SU-DHL-6 (cell line): ENCODE measurements around the gene FAM163A.

Source experiments
- EZH2phosphoT487 ChIP-seq: fragments of 200-600 bp; sonication (generic), shearing (Covaris generic); conservative IDR thresholded peaks from 2 replicates; pipeline ENCODE4 v1.6.1; 2018; ENCODE audit warnings: mild to moderate bottlenecking, antibody characterized with exemption, low read length, moderate library complexity, mixed read lengths
- TF ChIP-seq, protein P1 (sequence below): fragments of 200-600 bp; sonication (generic); IDR thresholded peaks from one replicate; pipeline ENCODE4 v1.5.1; 2017; ENCODE audit warnings: antibody characterized with exemption, mild to moderate bottlenecking, low read length, moderate library complexity; ENCODE audit not compliant: insufficient read depth, poor library complexity, severe bottlenecking

DNA sequence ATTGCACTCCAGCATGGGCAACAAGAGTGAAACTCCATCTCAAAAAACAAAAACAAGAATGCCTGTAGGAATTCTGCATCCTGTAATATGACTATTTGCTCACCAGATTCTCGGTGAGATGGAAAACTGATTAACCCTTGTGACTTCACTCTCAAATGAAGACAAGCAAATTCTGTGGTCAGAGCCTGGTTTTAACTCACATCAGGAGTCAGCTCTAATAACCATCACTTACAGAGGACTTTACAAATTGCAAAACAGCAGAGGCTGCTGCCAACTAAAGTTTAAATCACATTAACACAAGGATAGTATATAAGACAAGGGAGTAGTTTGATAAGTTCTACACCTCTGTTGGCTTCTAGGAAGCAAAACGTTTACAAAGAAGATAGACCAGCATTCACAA, 35.7 kb upstream of the FAM163A start:
- TF ChIP-seq, protein P1, sequence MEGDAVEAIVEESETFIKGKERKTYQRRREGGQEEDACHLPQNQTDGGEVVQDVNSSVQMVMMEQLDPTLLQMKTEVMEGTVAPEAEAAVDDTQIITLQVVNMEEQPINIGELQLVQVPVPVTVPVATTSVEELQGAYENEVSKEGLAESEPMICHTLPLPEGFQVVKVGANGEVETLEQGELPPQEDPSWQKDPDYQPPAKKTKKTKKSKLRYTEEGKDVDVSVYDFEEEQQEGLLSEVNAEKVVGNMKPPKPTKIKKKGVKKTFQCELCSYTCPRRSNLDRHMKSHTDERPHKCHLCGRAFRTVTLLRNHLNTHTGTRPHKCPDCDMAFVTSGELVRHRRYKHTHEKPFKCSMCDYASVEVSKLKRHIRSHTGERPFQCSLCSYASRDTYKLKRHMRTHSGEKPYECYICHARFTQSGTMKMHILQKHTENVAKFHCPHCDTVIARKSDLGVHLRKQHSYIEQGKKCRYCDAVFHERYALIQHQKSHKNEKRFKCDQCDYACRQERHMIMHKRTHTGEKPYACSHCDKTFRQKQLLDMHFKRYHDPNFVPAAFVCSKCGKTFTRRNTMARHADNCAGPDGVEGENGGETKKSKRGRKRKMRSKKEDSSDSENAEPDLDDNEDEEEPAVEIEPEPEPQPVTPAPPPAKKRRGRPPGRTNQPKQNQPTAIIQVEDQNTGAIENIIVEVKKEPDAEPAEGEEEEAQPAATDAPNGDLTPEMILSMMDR, result no peak
- TF ChIP-seq EZH2phosphoT487, result no peak
